ENCODE data around the gene DNMT3A.

Gene DNMT3A

GRCh38 chr2:25303633-25304236 lies 38.0 kb downstream of the DNMT3A start:
- POLR2A ChIA-PET: no interaction called here
- CTCF ChIA-PET: no interaction called here
- DNase-seq (ENCODE audit: extremely low spot score): no peak
- TF ChIP-seq SP1 (IDR thresholded peaks at IDR 0.05) (no peak), BHLHE40 (IDR thresholded peaks at IDR 0.05; ENCODE audit: borderline replicate concordance) (no peak), FOXA1 (IDR thresholded peaks at IDR 0.05) (no peak), CTBP1 (IDR thresholded peaks at IDR 0.05; ENCODE audit: borderline replicate concordance) (no peak), ZNF384 (IDR thresholded peaks at IDR 0.05) (no peak), FOXK2 (IDR thresholded peaks at IDR 0.05) (no peak), TARDBP (IDR thresholded peaks at IDR 0.05) (no peak), LEF1 (IDR thresholded peaks at IDR 0.05; ENCODE audit: borderline replicate concordance) (no peak), SUZ12 (IDR thresholded peaks at IDR 0.05) (no peak), ELF4 (IDR thresholded peaks at IDR 0.05) (no peak), ARNT (IDR thresholded peaks at IDR 0.05) (no peak)
- TF ChIP-seq, protein P1, sequence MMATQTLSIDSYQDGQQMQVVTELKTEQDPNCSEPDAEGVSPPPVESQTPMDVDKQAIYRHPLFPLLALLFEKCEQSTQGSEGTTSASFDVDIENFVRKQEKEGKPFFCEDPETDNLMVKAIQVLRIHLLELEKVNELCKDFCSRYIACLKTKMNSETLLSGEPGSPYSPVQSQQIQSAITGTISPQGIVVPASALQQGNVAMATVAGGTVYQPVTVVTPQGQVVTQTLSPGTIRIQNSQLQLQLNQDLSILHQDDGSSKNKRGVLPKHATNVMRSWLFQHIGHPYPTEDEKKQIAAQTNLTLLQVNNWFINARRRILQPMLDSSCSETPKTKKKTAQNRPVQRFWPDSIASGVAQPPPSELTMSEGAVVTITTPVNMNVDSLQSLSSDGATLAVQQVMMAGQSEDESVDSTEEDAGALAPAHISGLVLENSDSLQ (IDR thresholded peaks at IDR 0.05): no peak

- ChIA-PET CTCF (no interaction called here), POLR2A (no interaction called here)
- TF ChIP-seq L3MBTL2 (conservative IDR thresholded peaks at IDR 0.05) (no peak), ELF4 (IDR thresholded peaks at IDR 0.05) (no peak), SUZ12 (IDR thresholded peaks at IDR 0.05) (no peak), CTBP1 (IDR thresholded peaks at IDR 0.05; ENCODE audit: borderline replicate concordance) (no peak), HDGF (IDR thresholded peaks at IDR 0.05; ENCODE audit: borderline replicate concordance) (no peak), ARNT (IDR thresholded peaks at IDR 0.05) (no peak), LEF1 (IDR thresholded peaks at IDR 0.05; ENCODE audit: borderline replicate concordance) (no peak), TARDBP (IDR thresholded peaks at IDR 0.05) (no peak), FOXK2 (IDR thresholded peaks at IDR 0.05) (no peak), NFRKB (IDR thresholded peaks at IDR 0.05) (no peak), SP1 (IDR thresholded peaks at IDR 0.05) (no peak), FOXA1 (IDR thresholded peaks at IDR 0.05) (no peak), FOXM1 (IDR thresholded peaks at IDR 0.05; ENCODE audit: borderline replicate concordance) (no peak), BHLHE40 (IDR thresholded peaks at IDR 0.05; ENCODE audit: borderline replicate concordance) (no peak), ZNF384 (IDR thresholded peaks at IDR 0.05) (no peak)
- TF ChIP-seq, protein P1 (IDR thresholded peaks at IDR 0.05): no peak
- DNase-seq (ENCODE audit: extremely low spot score): no peak
Observed at GRCh38 chr2:25302758-25303375, 38.9 kb downstream of the DNMT3A start.

- no peak for DNase-seq (ENCODE audit: extremely low spot score)
- CTCF ChIA-PET: no interaction called here
- TF ChIP-seq ZNF384 (IDR thresholded peaks at IDR 0.05) (no peak), L3MBTL2 (conservative IDR thresholded peaks at IDR 0.05) (no peak), HDGF (IDR thresholded peaks at IDR 0.05; ENCODE audit: borderline replicate concordance) (no peak), CTBP1 (IDR thresholded peaks at IDR 0.05; ENCODE audit: borderline replicate concordance) (no peak)
- POLR2A ChIA-PET: no interaction called here
Observed at GRCh38 chr2:25301453-25302352, 40.0 kb downstream of the DNMT3A start.

- no peak for DNase-seq (ENCODE audit: extremely low spot score)
- ChIA-PET CTCF (no interaction called here), POLR2A (no interaction called here)
- TF ChIP-seq ARNT (IDR thresholded peaks at IDR 0.05) (no peak), BHLHE40 (IDR thresholded peaks at IDR 0.05; ENCODE audit: borderline replicate concordance) (no peak), FOXK2 (IDR thresholded peaks at IDR 0.05) (no peak), NFRKB (IDR thresholded peaks at IDR 0.05) (no peak), HDGF (IDR thresholded peaks at IDR 0.05; ENCODE audit: borderline replicate concordance) (no peak), TARDBP (IDR thresholded peaks at IDR 0.05) (no peak), SUZ12 (IDR thresholded peaks at IDR 0.05) (no peak), ELF4 (IDR thresholded peaks at IDR 0.05) (no peak), L3MBTL2 (conservative IDR thresholded peaks at IDR 0.05) (no peak), FOXA1 (IDR thresholded peaks at IDR 0.05) (no peak), ZNF384 (IDR thresholded peaks at IDR 0.05) (no peak), CTBP1 (IDR thresholded peaks at IDR 0.05; ENCODE audit: borderline replicate concordance) (no peak), SP1 (IDR thresholded peaks at IDR 0.05) (no peak), LEF1 (IDR thresholded peaks at IDR 0.05; ENCODE audit: borderline replicate concordance) (no peak), FOXM1 (IDR thresholded peaks at IDR 0.05; ENCODE audit: borderline replicate concordance) (no peak)
- TF ChIP-seq, protein P1 (IDR thresholded peaks at IDR 0.05): no peak
Observed at GRCh38 chr2:25300001-25300400, 41.7 kb downstream of the DNMT3A start.

DNA sequence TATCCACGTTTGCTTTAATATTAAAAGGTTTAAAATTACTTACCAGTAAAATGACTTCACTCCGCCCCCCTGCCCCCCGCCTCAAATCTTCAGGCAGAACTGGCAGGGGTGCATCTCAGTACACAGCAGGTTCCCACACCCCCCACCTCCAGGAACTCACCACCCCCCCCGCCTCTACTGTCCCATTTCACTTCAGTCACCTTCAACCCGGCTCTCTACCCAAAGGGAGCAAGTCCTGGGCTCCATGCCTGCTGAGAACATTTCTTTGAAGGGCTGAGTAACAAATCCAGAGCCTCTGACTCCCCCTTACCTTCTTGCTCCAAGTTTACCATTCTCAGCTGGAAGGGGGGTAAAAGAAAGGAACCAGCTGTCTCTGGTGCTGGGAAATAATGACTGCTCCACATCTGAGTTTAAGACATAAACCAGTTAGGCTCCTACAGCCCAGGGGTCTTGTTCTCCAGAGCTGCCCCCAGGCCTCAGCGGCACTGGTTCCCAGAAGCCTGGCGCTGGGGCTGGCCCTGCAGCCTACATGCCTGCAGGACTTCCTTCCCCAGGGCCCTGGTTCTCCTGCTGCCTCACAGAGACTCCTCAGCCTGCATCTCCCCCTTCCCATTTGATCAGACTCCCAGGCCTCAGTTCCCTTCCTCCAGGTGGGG lies 42.8 kb downstream of the DNMT3A start:
- no peak for DNase-seq (ENCODE audit: extremely low spot score)
- POLR2A ChIA-PET: no interaction called here

More for the DNA sequence above, 42.8 kb downstream of the DNMT3A start:
- CTCF ChIA-PET: no interaction called here
- TF ChIP-seq FOXA1 (IDR thresholded peaks at IDR 0.05): no peak

Data from HEK293T (cell line).